ENCODE measurements around the gene SLC39A7. TPM values are rescaled to one million over a fixed set of nuclear protein-coding genes. Genes with fewer than 3 reads are reported as not detected.

Gene SLC39A7
- polyA plus RNA-seq, 6 donors from 2014 or later = 15.6 to 26.0 (median 17.6) TPM

DNA sequence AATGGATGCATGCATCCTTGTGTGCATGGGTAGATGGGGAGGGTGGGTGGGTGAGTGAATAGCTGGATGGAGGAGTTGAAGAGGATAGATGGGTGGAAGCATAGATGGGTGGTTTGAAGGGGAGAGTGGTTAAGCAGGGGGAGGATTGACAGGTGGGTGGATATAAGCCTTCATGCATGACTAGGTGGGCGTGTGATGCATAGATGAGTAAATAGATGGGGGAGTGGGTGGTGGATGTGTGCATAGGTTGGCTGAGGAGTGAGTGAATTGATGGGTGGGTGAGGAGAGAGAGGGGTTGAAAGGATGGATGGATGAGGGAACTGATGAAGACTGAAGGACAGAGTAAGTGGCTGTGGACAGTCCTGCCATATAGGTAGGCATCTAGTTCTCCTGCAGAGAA is 12.9 kb upstream of the SLC39A7 start:
- H3K9me3 Mint-ChIP-seq = peaks cover 6 to 18% (median 10%) of the 10 kb centered on the region in 7 donors
- ATAC-seq (ENCODE audit: low read depth in 2 of 2) (no peak), DNase-seq (no peak)
- H3K4me3 Mint-ChIP-seq = peak overlapping the region in 1 of 8 donors; percentile 13
- peaks cover 11 to 30% of the 10 kb centered on the region in 2 donors for H3K36me3 Mint-ChIP-seq
- H3K27me3 Mint-ChIP-seq = peaks cover 37 to 78% (median 75%) of the 10 kb centered on the region in 3 donors
- no peak overlapping the region for H3K27ac Mint-ChIP-seq
- H3K4me1 Mint-ChIP-seq = peaks cover 31 to 41% (median 39%) of the 10 kb centered on the region in 3 donors

- H3K27ac Mint-ChIP-seq = no peak overlapping the region
- peaks cover 0 to 16% of the 10 kb centered on the region in 2 donors for H3K36me3 Mint-ChIP-seq
- peaks cover 0 to 8% (median 2%) of the 10 kb centered on the region in 7 donors for H3K9me3 Mint-ChIP-seq
- ATAC-seq (ENCODE audit: low read depth in 2 of 2) (no peak), DNase-seq (no peak)
- peaks cover 28 to 38% (median 32%) of the 10 kb centered on the region in 3 donors for H3K4me1 Mint-ChIP-seq
- H3K4me3 Mint-ChIP-seq = peak overlapping the region in 1 of 8 donors; percentile 50
- H3K27me3 Mint-ChIP-seq = peaks cover 27 to 78% (median 75%) of the 10 kb centered on the region in 3 donors
Observed at GRCh38 chr6:33189164-33189563, 11.5 kb upstream of the SLC39A7 start.

DNA sequence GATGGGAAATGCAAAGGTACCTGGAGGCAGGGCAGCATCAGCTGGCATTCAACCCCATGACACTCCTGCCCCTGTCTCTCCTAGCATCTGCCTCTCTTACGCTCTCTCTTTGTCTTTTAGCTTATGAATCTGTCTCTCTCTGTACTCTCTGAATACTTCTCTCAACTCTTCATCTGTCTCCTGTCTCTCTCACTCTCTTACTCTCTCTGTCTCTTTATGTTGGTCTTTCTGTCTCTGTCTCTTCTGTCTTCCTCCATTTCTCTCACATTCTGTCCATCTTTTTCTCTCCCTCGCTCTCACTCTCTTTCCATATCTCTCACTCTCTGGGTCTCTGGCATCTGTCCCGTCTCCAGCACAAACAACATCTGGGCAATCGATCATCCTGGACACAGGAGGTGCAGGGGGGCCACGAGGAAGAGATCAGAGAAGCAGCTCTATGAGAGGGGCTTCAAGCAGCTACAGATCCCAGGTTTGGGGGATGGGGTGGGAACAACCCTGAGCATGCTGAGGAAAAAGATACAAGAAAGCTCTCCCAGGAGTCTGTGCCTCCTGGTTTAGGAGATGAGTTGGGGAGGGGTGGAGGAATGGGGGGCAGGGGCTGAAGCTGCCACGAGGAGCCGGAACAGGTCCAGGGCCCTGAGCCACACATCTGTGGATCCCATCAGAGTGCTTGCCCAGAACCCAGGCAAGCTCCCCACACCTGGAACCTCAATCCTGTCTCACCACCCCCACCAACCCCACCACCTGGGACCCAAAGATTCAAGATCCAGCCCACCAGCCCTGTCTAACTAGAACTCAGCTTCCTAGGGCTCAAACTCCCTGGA is 10.8 kb upstream of the SLC39A7 start:
- Mint-ChIP-seq H3K27ac (peak overlapping the region in 1 of 6 donors; percentile 62), H3K36me3 (peaks cover 0 to 9% of the 10 kb centered on the region in 2 donors), H3K4me3 (peak overlapping the region in 2 of 8 donors; percentile 7 to 14), H3K4me1 (peaks cover 27 to 31% (median 31%) of the 10 kb centered on the region in 3 donors), H3K27me3 (peaks cover 27 to 71% (median 68%) of the 10 kb centered on the region in 3 donors), H3K9me3 (peaks cover 0 to 8% (median 2%) of the 10 kb centered on the region in 7 donors)
- ATAC-seq (ENCODE audit: low read depth in 2 of 2) (no peak), DNase-seq (no peak)

DNA sequence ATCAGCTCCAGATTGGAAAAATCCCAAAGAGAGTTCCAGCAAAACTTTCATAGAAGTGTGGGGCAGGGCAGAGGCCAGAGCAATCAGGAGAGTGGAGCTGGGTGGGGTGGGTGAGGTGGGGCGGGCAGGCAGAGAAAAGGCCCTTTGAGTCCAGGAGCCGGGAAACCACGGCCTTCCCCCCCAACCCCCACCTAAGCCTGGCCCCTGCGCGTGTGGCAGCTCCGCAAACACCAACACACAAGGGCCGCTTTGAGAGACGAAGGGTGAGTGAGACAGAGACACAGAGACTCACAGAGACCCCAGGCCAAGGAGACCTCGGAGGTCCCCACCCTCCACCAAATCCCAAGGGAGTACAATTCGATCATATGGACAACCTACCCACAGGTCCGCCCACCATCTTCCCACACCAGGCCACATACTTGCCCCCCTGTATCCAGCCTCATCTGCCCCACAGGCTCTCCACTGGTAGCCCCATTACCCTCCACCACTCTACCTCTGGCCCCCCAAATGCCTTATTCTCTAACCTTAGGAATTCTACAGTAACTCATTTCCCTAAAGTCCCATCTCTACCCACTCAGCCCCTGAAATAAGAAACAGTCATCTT is 10.1 kb upstream of the SLC39A7 start:
- Mint-ChIP-seq H3K27me3 (peaks cover 27 to 64% (median 60%) of the 10 kb centered on the region in 3 donors), H3K27ac (peak overlapping the region in 2 of 6 donors; percentile 26 to 62), H3K4me3 (peak overlapping the region in 1 of 8 donors; percentile 45)

DNA sequence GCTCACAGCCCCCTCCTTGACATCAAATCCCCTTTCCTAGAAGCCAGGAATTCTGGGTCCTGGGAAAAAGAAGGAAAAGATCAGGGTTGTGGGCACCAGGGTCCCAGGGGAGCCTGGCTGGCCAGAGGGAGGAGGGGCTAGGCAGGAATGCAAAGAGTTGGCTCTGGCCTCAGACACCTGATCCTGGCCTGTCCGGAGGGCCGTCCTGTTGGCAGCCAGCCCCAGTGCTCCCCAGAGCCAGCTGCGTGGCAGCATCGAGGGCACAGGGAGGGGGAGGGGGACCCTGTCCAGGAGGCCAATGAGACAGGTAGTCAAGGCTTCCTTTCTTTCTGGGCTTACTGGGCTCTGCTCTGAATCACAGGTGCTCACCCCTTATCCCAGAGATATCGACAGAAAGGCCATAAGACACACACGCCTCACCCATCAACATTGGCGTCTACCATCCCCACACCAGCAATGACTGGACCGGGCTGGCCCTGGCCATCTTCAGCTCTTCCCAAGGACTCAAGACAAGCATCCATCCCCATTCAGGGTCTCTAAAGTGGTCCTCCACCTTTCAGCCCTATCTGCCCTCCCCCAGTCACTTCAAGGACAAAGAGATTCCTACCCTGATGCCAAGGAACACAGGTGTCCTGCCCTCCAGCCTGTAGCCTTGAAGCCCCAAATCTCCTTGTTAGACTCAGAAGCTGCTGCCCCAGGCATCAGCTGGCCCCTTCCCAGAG is 9.1 kb upstream of the SLC39A7 start:
- Mint-ChIP-seq H3K27ac (peak overlapping the region in 3 of 6 donors; percentile 8 to 79 (median 46)), H3K9me3 (peaks cover 0 to 7% (median 2%) of the 10 kb centered on the region in 7 donors), H3K4me3 (peak overlapping the region; percentile 78 to 96 (median 87)), H3K27me3 (peaks cover 26 to 54% (median 51%) of the 10 kb centered on the region in 3 donors), H3K36me3 (peaks cover 0 to 21% of the 10 kb centered on the region in 2 donors), H3K4me1 (peaks cover 34 to 35% (median 35%) of the 10 kb centered on the region in 3 donors)
- no peak for ATAC-seq (ENCODE audit: low read depth in 2 of 2)
- no peak for DNase-seq

More for the DNA sequence above, 10.1 kb upstream of the SLC39A7 start:
- DNase-seq (no peak), ATAC-seq (ENCODE audit: low read depth in 2 of 2) (no peak)
- H3K36me3 Mint-ChIP-seq = peaks cover 0 to 11% of the 10 kb centered on the region in 2 donors
- H3K9me3 Mint-ChIP-seq = peaks cover 0 to 8% (median 2%) of the 10 kb centered on the region in 7 donors
- H3K4me1 Mint-ChIP-seq = peaks cover 29 to 33% (median 29%) of the 10 kb centered on the region in 3 donors

GRCh38 chr6:33192105-33192646 is 8.5 kb upstream of the SLC39A7 start, which contains the start of gene COL11A2:
Gene COL11A2 (minus strand): TSS chr6:33192467. CDS start chr6:33192240, 227 bp downstream.
- ATAC-seq (ENCODE audit: low read depth in 2 of 2) (peak; percentile 66 to 71), DNase-seq (peak; percentile 34)
- Mint-ChIP-seq H3K36me3 (peaks cover 0 to 24% of the 10 kb centered on the region in 2 donors), H3K4me3 (peak within 1 kb of the TSS; percentile 78 to 96 (median 90)), H3K9me3 (peaks cover 0 to 5% (median 0%) of the 10 kb centered on the region in 7 donors), H3K4me1 (peaks cover 35 to 37% (median 37%) of the 10 kb centered on the region in 3 donors), H3K27ac (peak within 1 kb of the TSS in 4 of 6 donors; percentile 46 to 88 (median 72)), H3K27me3 (peaks cover 21 to 49% (median 46%) of the 10 kb centered on the region in 3 donors)

DNA sequence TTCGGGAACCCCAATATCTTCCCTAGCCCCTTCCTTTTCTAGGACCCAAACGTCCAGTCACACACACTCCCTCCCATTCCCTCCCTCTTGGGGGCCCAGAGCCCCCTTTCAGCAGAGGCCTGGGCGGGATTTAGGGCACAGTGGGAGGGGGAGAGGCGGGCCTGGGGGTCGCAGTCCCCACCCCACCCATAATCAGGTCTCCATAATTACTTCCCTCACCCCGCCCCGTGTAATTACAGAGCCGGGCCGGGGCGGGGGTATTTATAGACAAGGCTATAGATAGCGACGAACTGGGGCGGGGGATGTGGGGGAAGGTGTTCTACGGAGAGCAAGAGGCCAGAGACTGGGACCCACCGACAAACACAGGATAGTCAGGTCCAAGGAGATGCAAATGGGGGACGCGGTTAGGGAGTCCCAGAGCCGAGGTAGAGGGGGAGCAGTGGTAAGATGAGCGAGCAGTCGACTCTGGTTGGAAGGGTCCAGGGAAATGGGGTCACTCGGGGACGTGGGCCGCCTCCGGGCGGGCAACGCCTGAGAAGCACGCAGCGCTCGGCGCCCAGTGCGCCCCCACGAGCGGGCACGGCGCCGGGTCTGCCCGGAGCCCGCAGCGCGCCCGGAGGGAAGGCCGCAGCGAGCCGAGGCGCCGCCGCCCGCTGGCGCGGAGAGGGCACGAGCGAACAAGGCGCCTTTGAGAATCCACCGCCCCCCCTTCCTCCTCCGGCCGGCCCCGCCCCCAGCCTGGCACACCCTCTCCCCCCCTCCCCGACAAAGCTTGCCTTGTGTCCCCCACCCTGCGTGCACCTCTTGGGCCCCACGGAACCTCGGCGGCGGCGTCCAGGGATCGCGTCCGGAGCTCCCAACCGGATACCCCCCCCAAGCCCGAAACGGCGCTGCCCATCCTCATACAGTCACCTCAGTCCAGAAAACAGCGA is 7.7 kb upstream of the SLC39A7 start:
- peak; percentile 44 for DNase-seq
- Mint-ChIP-seq H3K27me3 (peaks cover 17 to 41% (median 38%) of the 10 kb centered on the region in 3 donors), H3K36me3 (peaks cover 0 to 24% of the 10 kb centered on the region in 2 donors), H3K4me3 (peak overlapping the region; percentile 78 to 96 (median 90)), H3K4me1 (peaks cover 36 to 39% (median 38%) of the 10 kb centered on the region in 3 donors), H3K27ac (peak overlapping the region in 3 of 6 donors; percentile 42 to 88 (median 64)), H3K9me3 (peaks cover 0 to 2% (median 0%) of the 10 kb centered on the region in 7 donors)
- peak; percentile 46 to 49 for ATAC-seq (ENCODE audit: low read depth in 2 of 2)

DNA sequence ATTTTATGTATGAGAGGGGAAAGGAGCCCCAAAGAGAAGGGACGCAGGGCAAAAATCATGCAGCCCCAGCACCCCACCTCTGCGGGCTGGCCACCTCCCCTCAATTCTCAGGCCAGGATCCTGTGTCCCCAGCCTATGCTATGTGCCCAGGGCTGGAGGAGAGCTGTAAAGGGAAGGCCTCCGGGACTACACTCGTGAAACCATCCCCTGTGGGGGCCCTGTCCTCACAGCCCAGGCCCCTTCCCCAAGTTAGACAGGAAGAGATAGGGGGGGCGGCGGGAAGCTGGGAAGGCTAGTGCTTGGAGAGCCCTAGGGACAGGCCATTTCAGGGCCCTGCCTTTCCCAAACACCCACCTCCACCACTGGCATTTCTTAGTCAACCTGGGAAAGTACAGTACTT is 7.0 kb upstream of the SLC39A7 start:
- ATAC-seq (ENCODE audit: low read depth in 2 of 2) (no peak), DNase-seq (no peak)
- Mint-ChIP-seq H3K27ac (peak overlapping the region in 2 of 6 donors; percentile 70 to 84), H3K4me3 (peak overlapping the region in 7 of 8 donors; percentile 24 to 84 (median 69)), H3K9me3 (no peaks in the 10 kb centered on the region), H3K36me3 (peaks cover 0 to 24% of the 10 kb centered on the region in 2 donors), H3K4me1 (peaks cover 43 to 46% (median 43%) of the 10 kb centered on the region in 3 donors), H3K27me3 (peaks cover 11 to 34% (median 32%) of the 10 kb centered on the region in 3 donors)

DNA sequence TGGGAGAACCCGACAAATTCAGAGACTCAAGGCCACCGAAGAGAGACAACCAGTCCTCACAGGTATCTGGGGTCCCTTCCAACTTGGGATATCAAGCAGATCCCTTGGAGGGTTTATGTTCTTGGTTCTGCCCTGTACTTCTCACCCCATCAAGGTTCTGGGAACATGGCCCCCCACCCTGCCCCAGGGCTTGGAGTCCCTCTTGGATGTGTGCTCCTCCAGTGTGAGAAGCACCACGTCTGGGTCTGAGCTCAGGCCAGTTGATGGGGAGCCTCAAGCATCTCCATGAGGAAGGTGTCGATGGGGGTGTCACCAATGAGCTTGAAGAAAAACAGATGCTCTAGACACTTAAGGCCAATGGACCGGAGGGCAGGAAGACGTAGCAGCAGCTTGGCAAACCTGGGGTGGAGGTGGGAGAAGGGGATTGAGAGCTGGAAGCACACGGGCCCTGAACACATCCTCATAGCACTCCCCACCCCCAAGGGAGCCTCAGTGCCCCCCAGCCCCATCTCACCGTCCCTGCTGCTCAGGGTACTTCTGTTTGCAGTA is 6.2 kb upstream of the SLC39A7 start:
- no peak for ATAC-seq (ENCODE audit: low read depth in 2 of 2)
- H3K27me3 Mint-ChIP-seq = peaks cover 11 to 26% (median 26%) of the 10 kb centered on the region in 3 donors
- no peak for DNase-seq
- H3K9me3 Mint-ChIP-seq = no peaks in the 10 kb centered on the region
- peak overlapping the region in 3 of 8 donors; percentile 61 to 79 (median 69) for H3K4me3 Mint-ChIP-seq
- peaks cover 52 to 54% (median 52%) of the 10 kb centered on the region in 3 donors for H3K4me1 Mint-ChIP-seq
- peaks cover 0 to 24% of the 10 kb centered on the region in 2 donors for H3K36me3 Mint-ChIP-seq
- H3K27ac Mint-ChIP-seq = no peak overlapping the region

- Mint-ChIP-seq H3K9me3 (no peaks in the 10 kb centered on the region), H3K4me1 (peaks cover 54 to 59% (median 57%) of the 10 kb centered on the region in 3 donors), H3K36me3 (peaks cover 0 to 24% of the 10 kb centered on the region in 2 donors), H3K4me3 (peak overlapping the region in 1 of 8 donors; percentile 79), H3K27ac (peak overlapping the region in 1 of 6 donors; percentile 88), H3K27me3 (peaks cover 8 to 16% (median 15%) of the 10 kb centered on the region in 3 donors)
- DNase-seq = no peak
- no peak for ATAC-seq (ENCODE audit: low read depth in 2 of 2)
Observed at GRCh38 chr6:33195304-33196165, 5.1 kb upstream of the SLC39A7 start.
